HPDE6-E6E7 (cell line): Measurements from ENCODE around the gene FKBP9.
"Not testable (repeated sequence)": the region's sequence is repeated elsewhere in the genome, so short reads cannot be mapped to it uniquely, and the experiment has no call there.

Source experiments
- DNase-seq: peaks from one replicate; pipeline ENCODE4 v3.0.0; 2011; ENCODE audit warnings: missing footprints; ENCODE audit errors: extremely low spot score

The FKBP9 gene

GRCh38 chr7:32957326-32958045, at the start of gene FKBP9:
TSS of gene FKBP9 (plus strand) at chr7:32957440. CDS start at chr7:32957574, 134 bp downstream.
- DNase-seq, result peak; percentile 80

- DNase-seq, result no peak
These were observed 47.0 kb upstream of the FKBP9 start for GRCh38 chr7:32910195-32910594.

GRCh38 chr7:32914184-32914583, 43.1 kb upstream of the FKBP9 start:
- no peak for DNase-seq

GRCh38 chr7:32915041-32915536, 42.2 kb upstream of the FKBP9 start:
- no peak for DNase-seq

DNA sequence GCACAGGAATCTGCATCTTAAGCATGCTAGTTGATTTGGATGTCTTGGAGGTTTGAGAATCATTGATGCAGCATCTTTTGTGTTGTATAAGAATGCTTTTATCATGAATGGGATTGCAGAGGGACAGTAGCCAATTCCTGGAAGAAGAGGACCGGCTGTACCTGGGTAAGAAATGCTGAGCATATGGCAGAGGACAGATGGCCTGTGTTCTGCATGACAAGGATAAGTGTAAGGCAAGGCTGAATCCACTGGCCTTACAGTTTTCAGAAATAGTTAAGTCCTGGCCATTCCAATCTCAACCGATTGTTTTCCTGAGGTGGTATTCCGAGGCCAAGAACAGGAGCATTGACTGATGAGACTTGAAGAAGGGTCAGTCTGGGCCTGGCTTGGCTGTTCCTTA, 41.2 kb upstream of the FKBP9 start:
- no peak for DNase-seq

GRCh38 chr7:32916994-32917393, 40.2 kb upstream of the FKBP9 start:
- DNase-seq, result not testable (repeated sequence)

- no peak for DNase-seq
These were observed 35.3 kb upstream of the FKBP9 start for GRCh38 chr7:32921896-32922295.

GRCh38 chr7:32928785-32929298, 28.4 kb upstream of the FKBP9 start:
- DNase-seq, result no peak

GRCh38 chr7:32929430-32930143, 27.7 kb upstream of the FKBP9 start:
- no peak for DNase-seq

- DNase-seq, result no peak
These were observed 26.9 kb upstream of the FKBP9 start for GRCh38 chr7:32930378-32930777.

GRCh38 chr7:32935558-32935957, 21.7 kb upstream of the FKBP9 start:
- DNase-seq, result no peak

- DNase-seq, result no peak
These were observed 20.6 kb upstream of the FKBP9 start for GRCh38 chr7:32936689-32937088.

GRCh38 chr7:32937344-32938174, 19.7 kb upstream of the FKBP9 start:
- DNase-seq, result no peak

DNA sequence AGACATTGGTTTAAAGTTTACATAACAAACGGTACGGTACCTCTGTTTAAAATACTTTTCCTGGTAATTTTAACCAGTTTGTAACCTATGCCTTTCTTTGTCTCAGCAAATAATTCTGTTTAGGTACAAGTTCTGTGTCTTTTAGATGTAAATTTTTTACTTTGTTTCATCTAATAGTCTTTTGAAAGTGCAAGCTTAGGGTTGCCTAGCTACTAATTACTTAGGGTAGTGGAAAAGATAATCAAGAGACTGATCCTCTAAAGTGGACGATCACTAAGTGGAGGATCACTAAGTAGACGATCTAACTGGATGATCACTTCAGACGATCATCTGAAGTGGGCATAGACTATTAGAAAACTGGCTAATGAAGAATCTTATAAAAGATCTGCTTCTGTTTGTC, 16.1 kb upstream of the FKBP9 start:
- DNase-seq, result no peak

GRCh38 chr7:32941681-32942414, 15.4 kb upstream of the FKBP9 start:
- DNase-seq, result peak; percentile 16

DNA sequence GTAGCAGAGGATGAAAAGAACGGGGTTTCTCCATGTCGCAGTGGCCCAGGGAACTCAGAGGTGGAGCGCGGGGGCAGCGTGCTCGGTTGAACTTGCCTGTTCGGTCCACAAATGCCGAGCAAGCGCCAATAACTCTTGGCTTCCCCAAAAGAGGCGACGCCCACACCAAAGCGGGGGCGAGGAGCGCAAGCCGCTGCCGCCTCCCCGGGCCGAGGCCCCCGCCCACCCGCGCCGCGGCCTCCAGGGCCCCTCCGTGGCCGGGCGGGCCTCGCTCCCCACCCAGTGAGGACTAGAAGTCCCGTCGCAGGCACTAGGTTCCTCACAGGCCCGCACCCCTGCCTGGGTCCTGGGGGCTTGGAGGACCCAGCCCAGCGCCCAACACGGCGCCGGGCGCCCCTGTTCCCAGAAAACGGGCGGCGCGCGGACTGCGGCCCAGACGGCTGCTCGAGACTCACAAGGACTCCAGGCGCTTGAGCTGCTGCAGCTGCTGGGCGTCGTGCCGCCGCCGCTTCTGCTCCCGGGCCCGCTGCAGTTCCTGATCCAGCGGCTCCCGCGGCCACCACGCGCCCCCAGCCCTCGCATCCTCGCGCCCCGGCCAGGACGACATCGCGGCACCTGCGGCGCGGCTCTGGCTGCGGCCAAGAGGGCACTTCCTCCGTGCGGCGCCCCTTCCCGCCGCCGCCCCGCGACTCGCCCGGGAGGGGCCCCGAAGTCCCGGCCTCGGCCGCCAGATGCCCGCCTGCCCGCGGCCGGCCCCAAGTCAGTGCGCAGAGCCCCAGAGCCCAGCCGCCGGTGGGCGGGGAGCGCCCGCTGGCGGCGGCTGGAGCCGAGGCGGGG, 14.6 kb upstream of the FKBP9 start:
- peak; percentile 81 for DNase-seq

- no peak for DNase-seq
These were observed 13.8 kb upstream of the FKBP9 start for GRCh38 chr7:32943252-32944030.

DNA sequence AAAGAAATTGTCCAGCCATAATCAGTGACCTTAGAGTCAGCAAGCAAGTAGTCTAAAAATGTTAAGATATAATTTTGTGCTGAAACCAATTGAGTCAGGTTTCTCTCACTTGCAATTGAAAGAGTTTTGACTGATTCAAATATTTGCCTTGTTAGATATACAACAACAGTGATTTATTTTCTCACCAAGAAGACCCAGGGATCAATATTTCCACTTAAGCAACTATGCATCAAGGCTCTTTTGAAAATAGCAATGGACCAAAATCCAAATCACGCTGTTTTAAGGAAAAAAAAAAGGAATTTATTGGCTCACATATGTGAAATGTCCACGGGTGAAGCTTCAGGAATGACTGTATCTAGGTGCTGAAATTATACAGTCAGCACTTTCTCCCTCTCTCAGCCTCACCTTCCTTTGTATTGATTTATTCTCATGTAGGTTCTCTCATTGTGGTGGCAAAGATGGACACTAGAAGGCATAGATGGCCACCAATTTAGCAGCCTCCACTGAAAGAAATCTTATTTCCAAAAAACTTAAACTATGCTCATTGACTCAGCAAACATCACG, 9.7 kb upstream of the FKBP9 start:
- DNase-seq, result no peak

GRCh38 chr7:32948202-32948601, 9.0 kb upstream of the FKBP9 start:
- DNase-seq, result no peak
